OCI-LY1 (cell line): ENCODE data around the gene ARMH4.

Experiments used
- EZH2 ChIP-seq: fragments of 200-600 bp; sonication (generic), shearing (Covaris generic); IDR thresholded peaks from 2 replicates; pipeline ENCODE4 v1.8.0; 2017; ENCODE audit warnings: borderline replicate concordance, mixed run types, mild to moderate bottlenecking, antibody characterized with exemption, low read length, moderate library complexity, mixed read lengths
- TF ChIP-seq, protein P1 (sequence below): fragments of 200-600 bp; sonication (generic), shearing (Covaris generic); IDR thresholded peaks from 2 replicates; pipeline ENCODE4 v1.5.1; 2017; ENCODE audit warnings: mild to moderate bottlenecking, antibody characterized with exemption, low read length, moderate library complexity, mixed read lengths

DNA sequence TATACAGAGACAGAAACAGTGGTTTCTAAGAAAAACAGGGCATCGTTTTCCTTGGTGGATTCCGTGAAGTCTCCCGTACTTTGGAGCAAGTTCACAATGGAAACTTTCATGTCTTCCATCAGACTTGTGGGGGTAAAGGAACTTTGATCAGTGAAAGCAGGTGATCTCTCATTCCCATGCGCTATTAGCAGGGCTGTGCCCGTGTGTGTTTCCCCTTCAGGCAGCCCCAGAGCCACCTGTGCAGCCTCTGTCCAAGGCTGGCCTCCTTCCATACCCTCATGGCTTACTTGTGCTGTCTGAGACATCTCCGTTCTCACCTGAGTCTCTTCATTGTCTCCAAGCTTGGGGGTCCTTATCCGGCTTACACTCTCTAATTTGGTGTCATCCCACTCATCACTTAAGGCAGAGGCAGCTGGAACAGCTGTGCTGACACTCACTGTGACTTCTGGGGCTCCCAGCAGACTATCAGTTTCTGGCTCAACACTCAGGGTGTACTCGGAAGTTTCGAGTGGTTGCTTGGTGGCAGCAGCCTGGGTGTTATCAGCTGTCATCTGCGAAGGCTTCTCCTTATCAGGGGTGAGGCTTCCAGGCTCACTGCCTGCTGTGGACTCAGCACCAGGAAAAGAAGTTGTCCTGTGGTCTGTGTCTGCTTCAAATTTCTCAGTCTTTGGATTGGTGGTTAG, 13.8 kb downstream of the ARMH4 start:
- TF ChIP-seq, protein P1, sequence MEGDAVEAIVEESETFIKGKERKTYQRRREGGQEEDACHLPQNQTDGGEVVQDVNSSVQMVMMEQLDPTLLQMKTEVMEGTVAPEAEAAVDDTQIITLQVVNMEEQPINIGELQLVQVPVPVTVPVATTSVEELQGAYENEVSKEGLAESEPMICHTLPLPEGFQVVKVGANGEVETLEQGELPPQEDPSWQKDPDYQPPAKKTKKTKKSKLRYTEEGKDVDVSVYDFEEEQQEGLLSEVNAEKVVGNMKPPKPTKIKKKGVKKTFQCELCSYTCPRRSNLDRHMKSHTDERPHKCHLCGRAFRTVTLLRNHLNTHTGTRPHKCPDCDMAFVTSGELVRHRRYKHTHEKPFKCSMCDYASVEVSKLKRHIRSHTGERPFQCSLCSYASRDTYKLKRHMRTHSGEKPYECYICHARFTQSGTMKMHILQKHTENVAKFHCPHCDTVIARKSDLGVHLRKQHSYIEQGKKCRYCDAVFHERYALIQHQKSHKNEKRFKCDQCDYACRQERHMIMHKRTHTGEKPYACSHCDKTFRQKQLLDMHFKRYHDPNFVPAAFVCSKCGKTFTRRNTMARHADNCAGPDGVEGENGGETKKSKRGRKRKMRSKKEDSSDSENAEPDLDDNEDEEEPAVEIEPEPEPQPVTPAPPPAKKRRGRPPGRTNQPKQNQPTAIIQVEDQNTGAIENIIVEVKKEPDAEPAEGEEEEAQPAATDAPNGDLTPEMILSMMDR = no peak
- no peak for TF ChIP-seq EZH2
